OCI-LY7 (cell line): ENCODE data around the gene DHFR. TPM values are rescaled to one million over a fixed set of nuclear protein-coding genes. Genes with fewer than 3 reads are reported as not detected.

Experiments
- BruUV-seq: library from RNA; stranded (reverse); fragments of 400-500 nt; replicated peaks from 2 replicates; lab custom pipeline; 2021; lab: Mats Ljungman, UMichigan
- CTCF ChIA-PET: fragments of 300-600 bp; sonication (Branson Sonifier 250); formaldehyde crosslinking; loops from one replicate; lab custom pipeline; 2022; ENCODE audit warnings: antibody characterized with exemption; ENCODE audit not compliant: unreplicated experiment; lab: Charles Lee
- POLR2A ChIA-PET: fragments of 300-600 bp; sonication (Branson Sonifier 250); formaldehyde crosslinking; loops from one replicate; lab custom pipeline; 2022; ENCODE audit warnings: antibody characterized with exemption; lab: Charles Lee
- DNase-seq: peaks from one replicate; pipeline ENCODE4 v3.0.0-alpha.2; 2015; ENCODE audit warnings: low spot score
- H2AFZ ChIP-seq: fragments of 200-600 bp; sonication (generic), shearing (Covaris generic); 2 replicates; pipeline ENCODE4 v1.6.1; 2014; ENCODE audit warnings: mild to moderate bottlenecking, antibody characterized with exemption, low read length, moderate library complexity
- H3K27ac ChIP-seq: fragments of 200-600 bp; sonication (generic); 2 replicates; pipeline ENCODE4 v1.5.1; 2014; ENCODE audit warnings: mixed run types, low read depth, mild to moderate bottlenecking, moderate library complexity, low read length, inconsistent platforms; ENCODE audit not compliant: poor library complexity, severe bottlenecking
- H3K36me3 ChIP-seq: fragments of 200-600 bp; sonication (generic); 2 replicates; pipeline ENCODE4 v1.6.1; 2014; ENCODE audit warnings: mild to moderate bottlenecking, antibody characterized with exemption, low read length, moderate library complexity, mixed read lengths; ENCODE audit not compliant: insufficient read depth
- H3K4me1 ChIP-seq: fragments of 200-600 bp; sonication (generic); 2 replicates; pipeline ENCODE4 v1.5.1; 2014; ENCODE audit warnings: mild to moderate bottlenecking, low read length; ENCODE audit not compliant: insufficient read depth, poor library complexity, severe bottlenecking
- H3K4me2 ChIP-seq: fragments of 200-600 bp; sonication (generic); 2 replicates; pipeline ENCODE4 v1.6.1; 2014; ENCODE audit warnings: mild to moderate bottlenecking, low read length
- H3K4me3 ChIP-seq: fragments of 200-600 bp; sonication (generic); 2 replicates; pipeline ENCODE4 v1.5.1; 2014; ENCODE audit warnings: mild to moderate bottlenecking, low read depth, low read length; ENCODE audit not compliant: poor library complexity, severe bottlenecking
- H3K79me2 ChIP-seq: fragments of 200-600 bp; sonication (generic); 2 replicates; pipeline ENCODE4 v1.6.1; 2016; ENCODE audit warnings: low read depth, mild to moderate bottlenecking, low read length, moderate library complexity, mixed read lengths; ENCODE audit not compliant: insufficient read depth
- H3K9me2 ChIP-seq: fragments of 200-600 bp; sonication (generic); 2 replicates; pipeline ENCODE4 v1.6.1; 2016; ENCODE audit warnings: mild to moderate bottlenecking, low read length, mixed read lengths; ENCODE audit not compliant: insufficient read depth
- H3K9me3 ChIP-seq: fragments of 200-600 bp; sonication (generic); 2 replicates; pipeline ENCODE4 v1.6.1; 2014; ENCODE audit warnings: mild to moderate bottlenecking, mixed run types, low read length, mixed read lengths
- H4K20me1 ChIP-seq: fragments of 200-600 bp; sonication (generic); 2 replicates; pipeline ENCODE4 v1.6.1; 2014; ENCODE audit warnings: mild to moderate bottlenecking, antibody characterized with exemption, low read length, moderate library complexity, mixed read lengths; ENCODE audit not compliant: insufficient read depth
- EZH2phosphoT487 ChIP-seq: fragments of 200-600 bp; sonication (generic); IDR thresholded peaks from 2 replicates; pipeline ENCODE4 v1.6.1; 2018; ENCODE audit warnings: low read depth, borderline replicate concordance, mild to moderate bottlenecking, mixed run types, antibody characterized with exemption, low read length, moderate library complexity, mixed read lengths
- intact Hi-C: fragments of 100-400 bp; cut with micrococcal nuclease; formaldehyde crosslinking; loops from one replicate; pipeline ENCODE4 v1.10.0; 2022; ENCODE audit not compliant: unreplicated experiment
- total RNA-seq, 2 experiments: library from RNA; depleted of rRNA in 1 of 2; stranded (reverse); fragments of >200 nt in 1 of 2; shearing (Covaris generic) in 1 of 2; gene quantifications; 2 replicates each; pipeline ENCODE4 v1.2.3, GENCODE V29; 2014 to 2022
- TF ChIP-seq, protein P1 (sequence below): fragments of 200-600 bp; sonication (generic); conservative IDR thresholded peaks from 2 replicates; pipeline ENCODE4 v1.5.1; 2014; ENCODE audit warnings: mild to moderate bottlenecking, antibody characterized with exemption, low read length, moderate library complexity, mixed read lengths

The DHFR gene
- total RNA-seq, 2 experiments from 2014 or later: 115 to 164 TPM

DNA sequence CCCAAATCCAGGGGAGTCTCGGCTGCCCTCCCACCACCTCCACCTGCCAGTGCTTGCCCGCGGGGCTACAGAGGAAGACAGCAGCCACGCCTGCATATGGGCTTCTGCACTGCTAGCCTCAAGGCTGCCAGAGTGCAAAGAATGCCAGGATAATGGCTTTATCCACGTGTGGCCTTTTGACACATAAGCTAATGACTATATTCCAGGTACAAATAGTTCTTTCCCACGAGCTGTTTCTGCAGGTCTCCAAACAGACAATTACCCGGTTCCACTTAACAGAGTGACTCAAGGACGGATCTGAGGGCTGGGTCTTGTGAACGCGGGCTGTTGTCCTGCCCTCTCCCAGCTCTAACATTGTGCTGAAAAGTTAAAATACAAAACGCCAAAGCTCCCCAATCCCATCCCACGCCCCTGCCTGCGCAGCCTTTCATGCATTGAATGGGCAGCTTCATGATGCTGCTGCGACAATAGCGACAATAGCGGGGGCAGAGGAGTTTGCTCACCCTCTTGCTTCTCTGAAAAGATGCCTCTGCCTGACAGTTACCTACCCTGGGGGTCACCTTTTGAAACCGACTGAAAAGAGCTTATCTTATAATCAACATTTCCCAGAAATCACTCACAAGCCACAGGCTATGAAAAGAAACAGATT, 39.4 kb downstream of the DHFR start:
- Histone ChIP-seq H3K9me2 (no peaks in the 10 kb centered on the region), H2AFZ (no peak overlapping the region), H3K36me3 (peaks cover 39% of the 10 kb centered on the region), H3K4me3 (no peak overlapping the region), H3K4me2 (no peak overlapping the region), H3K9me3 (peaks cover 11% of the 10 kb centered on the region; the same call in 1 of the 2 replicates), H3K4me1 (no peaks in the 10 kb centered on the region), H3K79me2 (no peaks in the 10 kb centered on the region), H3K27ac (no peak overlapping the region), H4K20me1 (no peaks in the 10 kb centered on the region)
- no peak for DNase-seq
- no TSS peak for BruUV-seq
- CTCF ChIA-PET: no interaction called here
- POLR2A ChIA-PET: interaction anchor here (0.6 kb wide), 1 partner anchor 1691 kb away, joined by 3 read pairs; no protein-coding TSS in a partner anchor
- intact Hi-C loops: no loop called here
- TF ChIP-seq, protein P1, sequence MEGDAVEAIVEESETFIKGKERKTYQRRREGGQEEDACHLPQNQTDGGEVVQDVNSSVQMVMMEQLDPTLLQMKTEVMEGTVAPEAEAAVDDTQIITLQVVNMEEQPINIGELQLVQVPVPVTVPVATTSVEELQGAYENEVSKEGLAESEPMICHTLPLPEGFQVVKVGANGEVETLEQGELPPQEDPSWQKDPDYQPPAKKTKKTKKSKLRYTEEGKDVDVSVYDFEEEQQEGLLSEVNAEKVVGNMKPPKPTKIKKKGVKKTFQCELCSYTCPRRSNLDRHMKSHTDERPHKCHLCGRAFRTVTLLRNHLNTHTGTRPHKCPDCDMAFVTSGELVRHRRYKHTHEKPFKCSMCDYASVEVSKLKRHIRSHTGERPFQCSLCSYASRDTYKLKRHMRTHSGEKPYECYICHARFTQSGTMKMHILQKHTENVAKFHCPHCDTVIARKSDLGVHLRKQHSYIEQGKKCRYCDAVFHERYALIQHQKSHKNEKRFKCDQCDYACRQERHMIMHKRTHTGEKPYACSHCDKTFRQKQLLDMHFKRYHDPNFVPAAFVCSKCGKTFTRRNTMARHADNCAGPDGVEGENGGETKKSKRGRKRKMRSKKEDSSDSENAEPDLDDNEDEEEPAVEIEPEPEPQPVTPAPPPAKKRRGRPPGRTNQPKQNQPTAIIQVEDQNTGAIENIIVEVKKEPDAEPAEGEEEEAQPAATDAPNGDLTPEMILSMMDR: no peak
- no peak for TF ChIP-seq EZH2phosphoT487

DNA sequence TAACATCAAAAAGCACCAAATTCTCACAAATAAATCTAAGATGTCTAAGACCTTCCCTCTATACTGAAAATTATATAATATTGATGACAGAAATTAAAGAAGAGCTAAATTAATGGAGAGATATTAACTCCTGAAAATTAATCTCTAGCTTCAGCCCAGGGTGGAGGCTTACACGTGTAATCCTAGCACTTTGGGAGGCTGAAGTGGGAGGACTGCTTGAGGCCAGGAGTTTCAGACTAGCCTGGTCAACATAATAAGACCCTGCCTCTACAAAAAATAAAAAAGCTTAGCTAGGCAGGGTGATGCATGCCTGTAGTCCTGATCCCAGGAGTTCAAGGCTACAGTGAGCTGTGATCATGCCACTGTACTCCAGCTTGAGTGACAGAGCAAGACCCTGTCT, 45.1 kb downstream of the DHFR start:
- H3K4me3 ChIP-seq: no peak overlapping the region
- H3K79me2 ChIP-seq: no peaks in the 10 kb centered on the region
- peaks cover 11% of the 10 kb centered on the region; the same call in 1 of the 2 replicates for H3K9me3 ChIP-seq
- no peak for TF ChIP-seq EZH2phosphoT487
- TF ChIP-seq, protein P1: no peak
- POLR2A ChIA-PET: interaction anchor here (1.0 kb wide), 1 partner anchor 1624 kb away, joined by 3 read pairs; no protein-coding TSS in a partner anchor
- no peak overlapping the region for H3K27ac ChIP-seq
- H3K9me2 ChIP-seq: no peaks in the 10 kb centered on the region
- no TSS peak for BruUV-seq
- no peak for DNase-seq
- no peaks in the 10 kb centered on the region for H4K20me1 ChIP-seq
- intact Hi-C loops: no loop called here
- H3K4me2 ChIP-seq: no peak overlapping the region
- H3K4me1 ChIP-seq: peaks cover 3% of the 10 kb centered on the region
- H3K36me3 ChIP-seq: no peaks in the 10 kb centered on the region
- CTCF ChIA-PET: no interaction called here
- no peak overlapping the region for H2AFZ ChIP-seq

DNA sequence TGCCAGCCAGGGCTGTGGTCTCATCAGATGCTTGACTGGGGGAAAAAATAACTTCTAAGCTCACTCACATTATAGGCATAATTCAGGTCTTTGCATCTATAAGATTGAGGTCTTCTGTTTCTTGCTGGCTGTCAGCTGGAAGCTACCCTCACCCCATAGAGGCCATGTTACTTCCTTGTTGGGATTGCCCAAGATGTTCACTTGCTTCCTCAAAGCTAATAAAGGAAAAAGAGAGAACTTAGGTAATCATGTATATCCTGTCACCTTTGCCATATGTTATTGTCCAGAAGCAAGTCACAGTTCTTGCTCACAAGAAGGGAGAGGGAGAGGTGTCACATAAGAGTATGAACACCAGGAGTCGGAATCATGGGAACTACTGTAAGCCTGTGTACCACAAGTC, 46.1 kb downstream of the DHFR start:
- TF ChIP-seq EZH2phosphoT487: no peak
- TF ChIP-seq, protein P1: no peak
- BruUV-seq: no TSS peak
- H4K20me1 ChIP-seq: no peaks in the 10 kb centered on the region
- no peak overlapping the region for H2AFZ ChIP-seq
- H3K4me1 ChIP-seq: peaks cover 3% of the 10 kb centered on the region
- H3K36me3 ChIP-seq: no peaks in the 10 kb centered on the region
- CTCF ChIA-PET: no interaction called here
- no peaks in the 10 kb centered on the region for H3K79me2 ChIP-seq
- POLR2A ChIA-PET: interaction anchor here (0.7 kb wide), 1 partner anchor 288 kb away, joined by 3 read pairs; no protein-coding TSS in a partner anchor
- DNase-seq: no peak
- peaks cover 11% of the 10 kb centered on the region; the same call in 1 of the 2 replicates for H3K9me3 ChIP-seq
- H3K27ac ChIP-seq: no peak overlapping the region
- no peaks in the 10 kb centered on the region for H3K9me2 ChIP-seq
- H3K4me3 ChIP-seq: no peak overlapping the region
- intact Hi-C loops: no loop called here
- no peak overlapping the region for H3K4me2 ChIP-seq
